ENCODE data around the gene REST.
"Not testable (repeated sequence)": the region's sequence is repeated elsewhere in the genome, so short reads cannot be mapped to it uniquely, and the experiment has no call there.

Gene REST

DNA sequence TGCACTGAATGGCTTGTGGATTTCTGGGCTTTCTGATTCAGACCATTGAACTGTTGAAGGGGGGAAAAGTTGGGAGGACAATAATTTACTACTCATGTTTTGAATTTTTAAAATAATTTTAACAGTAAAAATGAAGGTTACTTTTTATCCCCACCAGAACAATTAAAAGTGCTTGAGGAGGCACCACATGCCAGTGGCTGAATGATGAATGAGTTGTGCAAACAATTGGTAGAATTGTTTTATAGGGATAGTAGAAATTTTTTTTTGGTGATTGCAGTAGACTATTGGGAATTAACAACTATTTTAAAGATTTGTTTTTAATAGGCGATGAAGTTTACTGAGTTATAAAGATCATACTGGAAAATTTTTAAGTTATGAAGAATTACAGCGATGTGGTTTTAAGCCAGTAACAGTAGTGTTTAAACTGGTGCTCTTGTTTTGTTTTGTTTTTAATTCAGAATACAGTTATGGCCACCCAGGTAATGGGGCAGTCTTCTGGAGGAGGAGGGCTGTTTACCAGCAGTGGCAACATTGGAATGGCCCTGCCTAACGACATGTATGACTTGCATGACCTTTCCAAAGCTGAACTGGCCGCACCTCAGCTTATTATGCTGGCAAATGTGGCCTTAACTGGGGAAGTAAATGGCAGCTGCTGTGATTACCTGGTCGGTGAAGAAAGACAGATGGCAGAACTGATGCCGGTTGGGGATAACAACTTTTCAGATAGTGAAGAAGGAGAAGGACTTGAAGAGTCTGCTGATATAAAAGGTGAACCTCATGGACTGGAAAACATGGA, 2.7 kb downstream of the REST start:
- no peak for DNase-seq (ENCODE audit: low spot score)

DNA sequence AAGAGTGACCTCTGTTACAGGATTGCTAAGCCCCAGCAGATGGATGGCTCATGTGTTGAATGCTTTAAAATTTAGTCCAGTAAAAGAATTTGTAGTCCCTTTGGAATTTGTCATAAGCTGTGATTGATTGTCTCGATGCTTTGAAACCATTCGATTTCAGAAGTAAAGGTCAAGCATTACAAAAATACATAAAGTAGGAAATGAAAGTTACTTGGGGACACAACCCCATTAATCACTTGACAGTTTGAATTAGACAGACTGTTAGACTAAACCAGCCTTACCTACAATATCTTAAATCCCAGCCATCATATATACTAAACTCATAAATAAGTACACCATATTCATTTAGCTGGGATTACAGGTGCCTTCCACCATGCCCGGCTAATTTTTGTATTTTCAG, 6.6 kb downstream of the REST start:
- no peak for DNase-seq (ENCODE audit: low spot score)

DNA sequence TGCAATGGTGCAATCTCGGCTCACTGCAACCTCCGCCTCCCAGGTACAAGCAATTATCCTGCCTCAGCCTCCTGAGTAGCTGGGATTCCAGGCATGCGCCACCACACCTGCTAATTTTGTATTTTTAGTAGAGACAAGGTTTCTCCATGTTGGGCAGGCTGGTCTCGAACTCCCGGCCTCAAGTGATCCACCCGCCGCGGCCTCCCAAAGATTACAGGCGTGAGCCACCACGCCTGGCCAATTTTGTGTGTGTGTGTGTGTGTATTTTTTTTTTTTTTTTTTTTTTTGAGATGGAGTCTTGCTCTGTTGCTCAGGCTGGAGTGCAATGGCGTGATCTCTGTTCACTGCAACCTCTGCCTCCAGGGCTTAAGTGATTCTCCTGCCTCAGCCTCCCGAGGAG, 7.3 kb downstream of the REST start:
- not testable (repeated sequence) for DNase-seq (ENCODE audit: low spot score)

DNA sequence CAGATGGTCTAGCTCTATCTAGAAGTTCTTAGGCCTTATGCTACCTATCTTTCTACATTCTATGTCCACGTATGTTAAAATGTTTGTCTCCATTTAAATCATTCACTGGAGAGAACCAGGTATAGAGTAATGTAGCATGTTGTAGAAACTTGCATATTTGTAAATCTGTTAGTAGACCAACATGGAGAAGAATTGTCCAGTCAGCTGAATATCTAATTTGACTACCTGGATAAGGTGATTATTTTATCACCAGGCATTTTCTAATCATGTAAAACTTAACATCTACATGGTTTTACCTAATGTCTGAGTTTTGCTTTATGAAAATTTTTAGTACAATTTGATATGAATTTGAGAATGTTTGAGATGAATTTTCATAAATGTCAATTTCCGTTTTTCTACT, 19.5 kb downstream of the REST start:
- DNase-seq (ENCODE audit: low spot score), result no peak

DNA sequence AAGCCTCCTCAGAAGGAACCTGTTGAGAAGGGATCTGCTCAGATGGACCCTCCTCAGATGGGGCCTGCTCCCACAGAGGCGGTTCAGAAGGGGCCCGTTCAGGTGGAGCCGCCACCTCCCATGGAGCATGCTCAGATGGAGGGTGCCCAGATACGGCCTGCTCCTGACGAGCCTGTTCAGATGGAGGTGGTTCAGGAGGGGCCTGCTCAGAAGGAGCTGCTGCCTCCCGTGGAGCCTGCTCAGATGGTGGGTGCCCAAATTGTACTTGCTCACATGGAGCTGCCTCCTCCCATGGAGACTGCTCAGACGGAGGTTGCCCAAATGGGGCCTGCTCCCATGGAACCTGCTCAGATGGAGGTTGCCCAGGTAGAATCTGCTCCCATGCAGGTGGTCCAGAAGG, 22.9 kb downstream of the REST start:
- DNase-seq (ENCODE audit: low spot score), result no peak

DNA sequence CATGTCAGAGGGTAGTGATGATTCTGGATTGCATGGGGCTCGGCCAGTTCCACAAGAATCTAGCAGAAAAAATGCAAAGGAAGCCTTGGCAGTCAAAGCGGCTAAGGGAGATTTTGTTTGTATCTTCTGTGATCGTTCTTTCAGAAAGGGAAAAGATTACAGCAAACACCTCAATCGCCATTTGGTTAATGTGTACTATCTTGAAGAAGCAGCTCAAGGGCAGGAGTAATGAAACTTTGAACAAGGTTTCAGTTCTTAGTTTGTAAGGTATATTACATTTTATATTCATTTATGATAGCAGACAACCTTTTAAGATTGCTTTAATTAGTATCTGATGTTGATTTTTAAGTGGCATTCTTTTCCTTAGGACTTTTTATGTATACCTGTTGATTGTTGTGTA, 24.2 kb downstream of the REST start:
- DNase-seq (ENCODE audit: low spot score), result no peak

DNA sequence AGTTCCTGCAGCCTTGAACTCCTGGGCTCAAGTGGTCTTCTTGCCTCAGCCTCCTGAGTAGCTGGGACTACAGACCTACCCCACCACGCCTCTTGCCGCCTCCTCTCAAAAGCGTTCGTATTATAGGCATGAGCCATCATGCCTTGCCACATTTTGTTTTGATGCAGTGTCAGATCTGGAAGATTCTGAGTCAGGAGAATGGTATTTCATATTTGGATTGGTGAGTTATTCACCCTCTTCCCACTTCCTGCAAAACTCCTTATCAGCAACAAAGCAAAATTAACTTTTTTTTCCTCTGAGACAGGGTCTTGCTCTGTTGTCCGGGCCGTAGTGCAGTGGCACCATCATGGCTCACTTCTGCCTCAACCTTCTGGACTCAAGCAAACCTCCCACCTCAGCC, 29.6 kb downstream of the REST start:
- peak; percentile 80 for DNase-seq (ENCODE audit: low spot score)

DNA sequence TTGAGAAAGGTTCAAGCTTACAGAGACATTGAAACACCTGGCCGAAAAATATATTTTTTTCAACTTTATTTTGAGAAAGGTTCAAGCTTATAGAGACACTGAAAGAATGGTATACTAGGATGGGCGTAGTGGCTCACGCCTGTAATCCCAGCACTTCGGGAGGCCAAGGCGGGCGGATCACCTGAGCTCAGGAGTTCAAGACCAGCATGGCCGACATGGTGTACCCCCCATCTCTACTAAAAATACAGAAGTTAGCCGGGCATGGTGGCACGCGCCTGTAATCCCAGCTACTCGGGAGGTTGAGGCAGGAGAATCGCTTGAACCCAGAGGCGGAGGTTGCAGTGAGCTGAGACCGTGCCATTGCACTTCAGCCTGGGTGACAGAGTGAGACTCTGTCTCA, 32.1 kb downstream of the REST start:
- DNase-seq (ENCODE audit: low spot score), result not testable (repeated sequence)

DNA sequence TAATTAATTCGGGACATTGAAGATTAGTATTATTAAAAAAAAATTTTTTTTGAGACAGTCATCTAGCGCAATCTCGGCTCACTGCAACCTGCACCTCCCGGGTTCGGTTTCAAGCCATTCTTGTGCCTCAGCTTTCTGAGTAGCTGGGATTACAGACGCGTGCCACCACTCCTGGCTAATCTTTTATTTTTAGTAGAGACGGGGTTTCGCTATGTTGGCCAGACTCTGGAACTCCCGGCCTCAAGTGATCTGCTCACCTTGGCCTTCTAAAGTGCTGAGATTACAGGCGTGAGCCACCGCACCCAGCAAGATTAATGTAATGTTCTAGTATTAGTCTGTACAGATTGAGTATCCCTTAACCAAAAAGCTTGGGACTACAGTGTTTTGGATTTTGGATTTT, 32.7 kb downstream of the REST start:
- DNase-seq (ENCODE audit: low spot score), result no peak

DNA sequence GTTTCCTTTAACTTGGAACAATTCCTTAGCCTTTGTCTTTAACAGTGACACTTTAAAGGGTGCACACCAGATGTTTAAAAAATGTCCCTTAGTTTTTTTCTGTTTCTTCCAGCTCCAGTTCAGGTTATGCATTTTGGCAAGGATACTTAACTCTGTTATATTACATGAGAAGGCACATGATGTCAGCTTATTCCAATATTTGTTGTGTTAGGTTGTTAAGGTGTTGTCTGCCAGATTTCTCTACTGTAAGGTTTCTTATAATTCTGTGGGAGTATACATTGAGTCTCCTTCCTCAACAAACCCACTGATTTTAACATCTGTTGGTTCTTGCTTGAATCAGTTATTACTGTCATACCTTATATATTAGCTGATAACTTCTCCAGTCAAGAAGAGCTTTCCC, 33.3 kb downstream of the REST start:
- no peak for DNase-seq (ENCODE audit: low spot score)

DNA sequence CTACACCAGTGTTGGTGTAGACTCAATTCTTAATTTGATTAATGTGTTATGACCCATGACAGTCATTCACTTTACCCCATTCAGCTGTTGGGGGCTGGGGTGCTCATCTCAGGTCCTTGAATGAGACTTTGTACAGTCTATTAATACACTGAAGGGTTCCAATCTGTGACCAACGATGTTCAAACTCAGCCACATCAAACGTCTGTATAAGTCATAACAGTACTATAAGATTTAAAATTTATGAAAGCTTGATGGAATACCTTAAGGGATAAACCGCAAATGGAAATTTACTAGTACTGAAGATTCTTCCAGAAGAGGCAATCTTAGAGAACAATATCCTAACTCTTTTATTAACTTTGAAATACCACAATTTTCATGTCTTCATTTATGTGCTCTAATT, 33.7 kb downstream of the REST start:
- DNase-seq (ENCODE audit: low spot score), result no peak

DNA sequence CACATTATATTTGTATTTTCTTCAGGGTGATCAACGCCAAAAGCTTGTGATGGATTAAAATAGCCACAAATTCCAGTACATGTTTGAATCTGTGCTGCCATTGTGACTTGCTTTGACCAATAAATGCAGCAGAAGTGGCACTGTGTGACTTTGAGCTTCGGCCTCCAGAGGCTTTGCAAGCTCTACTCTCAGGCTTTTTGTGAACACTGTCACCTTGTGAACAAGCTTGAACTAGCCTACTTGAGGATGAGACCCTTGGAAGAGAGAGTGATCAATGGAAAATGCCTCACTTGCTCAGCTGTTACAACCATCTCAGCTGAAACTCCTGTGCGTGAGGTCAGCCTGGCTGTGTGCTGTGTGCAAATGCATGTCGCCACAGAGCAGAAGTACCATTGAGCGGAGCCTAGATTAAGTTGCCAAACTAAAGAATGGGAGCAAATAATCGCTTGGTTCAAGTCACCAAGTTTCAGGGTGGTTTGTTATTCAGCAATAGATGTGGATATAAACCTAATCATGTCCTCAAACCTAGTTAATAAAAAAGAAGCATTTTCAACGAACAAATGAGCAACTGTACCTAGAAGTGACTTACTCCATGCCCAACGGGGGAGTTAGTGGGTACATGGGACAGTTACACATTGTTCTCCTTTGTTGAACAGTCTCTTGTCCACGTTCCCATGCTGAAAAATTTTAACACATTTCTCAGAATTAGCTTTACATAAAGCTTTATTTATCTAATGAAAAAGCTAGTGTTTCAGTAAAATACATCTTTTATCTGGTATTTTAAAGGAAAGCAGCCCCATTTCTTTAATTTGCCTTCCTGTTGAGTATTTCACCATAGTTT, 46.2 kb downstream of the REST start:
- DNase-seq (ENCODE audit: low spot score), result no peak

DNA sequence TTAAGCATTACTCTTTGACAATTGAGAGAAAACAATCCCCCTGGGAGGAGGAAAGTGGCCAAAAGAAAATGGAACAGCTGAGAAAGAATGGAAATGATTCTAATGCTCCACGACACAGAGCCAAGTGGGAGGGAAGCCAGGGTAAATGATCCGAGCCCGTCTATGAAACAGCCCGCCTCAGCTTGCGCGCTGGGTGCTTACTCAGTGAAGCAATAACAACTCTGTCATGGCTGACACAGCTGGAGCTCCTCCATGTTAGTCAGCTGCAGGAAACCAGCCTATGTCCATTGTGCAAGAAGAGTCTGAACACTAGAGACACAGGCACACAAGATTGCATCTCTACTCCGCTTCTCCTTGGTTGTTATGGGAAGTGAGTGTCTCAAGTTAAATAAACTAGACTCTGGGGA, 50.4 kb downstream of the REST start:
- DNase-seq (ENCODE audit: low spot score), result peak; percentile 92

DNA sequence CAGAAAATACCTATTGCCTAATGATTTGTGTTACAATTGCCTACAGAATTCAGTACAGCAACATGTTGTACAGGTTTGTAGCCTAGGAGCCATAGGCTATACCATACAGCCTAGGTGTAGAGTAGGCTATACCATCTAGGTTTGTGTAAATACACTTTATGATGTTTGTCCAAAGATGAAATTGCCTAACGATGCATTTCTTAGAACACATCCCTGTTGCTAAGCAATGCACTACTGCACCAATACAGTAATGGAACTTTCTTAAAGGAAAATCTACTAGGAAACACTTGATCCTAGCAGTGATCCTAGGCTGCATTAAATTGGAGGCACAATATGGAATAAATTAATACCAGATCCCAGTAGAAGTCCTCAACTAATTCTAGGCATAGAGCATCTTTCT, 51.4 kb downstream of the REST start:
- no peak for DNase-seq (ENCODE audit: low spot score)

DNA sequence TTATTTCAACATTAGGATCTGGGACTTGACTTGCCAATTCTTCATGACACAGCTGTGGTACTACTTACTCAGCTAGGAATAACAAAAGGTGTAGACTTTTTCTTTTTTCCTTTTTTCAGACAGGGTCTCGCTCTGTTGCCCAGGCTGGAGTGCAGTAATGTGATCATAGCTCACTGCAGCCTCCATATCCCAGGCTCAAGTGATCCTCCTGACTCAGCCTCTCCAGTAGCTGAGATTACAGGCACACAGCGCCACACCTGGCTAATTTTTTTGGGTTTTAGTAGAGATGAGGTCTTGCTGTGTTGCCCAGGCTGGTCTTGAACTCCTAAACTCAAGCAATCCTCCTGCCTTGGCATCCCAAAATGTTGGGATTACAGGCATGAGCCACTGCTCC, 53.4 kb downstream of the REST start:
- no peak for DNase-seq (ENCODE audit: low spot score)

DNA sequence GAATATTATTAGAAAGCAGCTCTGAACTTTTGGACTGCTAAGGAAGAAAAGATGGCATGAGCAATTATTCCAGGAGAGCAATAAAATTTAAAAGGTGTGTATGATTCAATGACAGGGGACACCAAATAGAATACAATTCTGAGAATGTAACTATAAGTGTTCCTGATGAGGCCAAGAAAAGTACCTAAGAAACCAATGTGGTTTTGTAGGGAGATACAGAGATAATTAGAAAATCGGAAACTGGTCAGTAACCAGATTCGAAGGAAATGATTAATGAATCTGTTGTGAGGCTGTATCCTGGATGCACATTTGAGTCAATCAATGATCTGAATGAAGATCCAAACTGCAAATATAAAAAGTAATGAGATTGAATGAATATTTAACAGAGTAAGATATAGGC, 63.7 kb downstream of the REST start:
- DNase-seq (ENCODE audit: low spot score), result no peak

DNA sequence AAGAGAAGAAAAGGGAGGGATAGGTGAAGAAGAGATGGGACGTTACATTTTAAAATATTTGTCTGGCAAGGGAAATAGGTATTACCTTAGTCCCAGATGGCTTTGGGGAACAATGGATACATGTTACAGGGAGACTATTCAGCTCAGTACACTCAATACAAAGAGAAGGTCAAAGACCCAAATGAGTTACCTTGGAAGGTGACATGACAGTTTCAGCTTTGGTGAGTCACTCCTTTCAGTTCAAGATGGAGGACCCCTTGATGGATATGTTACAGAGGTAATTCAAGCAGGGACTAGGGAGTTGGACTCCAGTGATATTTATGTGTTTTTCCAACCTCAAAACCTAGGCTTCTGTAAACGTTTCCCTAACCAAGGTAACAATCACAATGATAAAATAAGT, 64.7 kb downstream of the REST start:
- DNase-seq (ENCODE audit: low spot score), result no peak

DNA sequence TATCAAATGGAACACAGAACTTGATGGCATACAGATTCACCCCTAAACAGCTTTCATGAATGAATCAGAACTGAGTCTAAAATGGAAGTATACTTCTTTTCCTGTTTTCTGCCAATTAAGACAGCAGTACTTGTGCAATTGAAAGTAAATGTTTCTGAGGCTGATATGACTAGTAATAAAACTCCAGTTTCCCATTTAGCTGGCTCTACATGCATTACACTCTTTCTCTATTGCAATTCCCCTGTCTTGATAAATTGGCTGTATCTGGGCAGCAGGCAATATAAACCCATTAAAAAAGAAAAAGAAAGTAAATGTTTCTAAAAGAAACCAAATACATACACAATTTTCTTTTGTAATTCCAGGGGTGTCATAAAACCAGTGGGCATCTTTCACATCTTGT, 65.1 kb downstream of the REST start:
- DNase-seq (ENCODE audit: low spot score), result no peak

DNA sequence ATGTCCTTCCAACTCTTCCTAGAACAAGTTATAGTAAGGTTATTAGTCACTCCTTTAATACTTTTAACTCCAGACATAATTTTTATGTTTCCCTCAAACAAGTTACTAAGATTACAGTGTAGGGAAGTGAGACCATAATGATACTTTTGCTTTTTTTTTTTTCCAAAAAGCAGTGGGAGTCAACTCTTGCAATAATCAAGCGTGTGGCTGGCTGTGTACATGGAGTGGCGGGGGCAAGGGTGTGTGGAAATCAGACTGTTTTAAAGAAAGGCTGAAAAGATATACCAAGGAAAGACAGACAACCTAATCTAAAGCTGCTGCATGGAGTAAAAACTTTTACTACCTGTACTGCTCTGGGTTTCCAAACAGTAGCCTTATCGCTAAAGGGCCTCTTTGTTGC, 65.6 kb downstream of the REST start:
- no peak for DNase-seq (ENCODE audit: low spot score)

DNA sequence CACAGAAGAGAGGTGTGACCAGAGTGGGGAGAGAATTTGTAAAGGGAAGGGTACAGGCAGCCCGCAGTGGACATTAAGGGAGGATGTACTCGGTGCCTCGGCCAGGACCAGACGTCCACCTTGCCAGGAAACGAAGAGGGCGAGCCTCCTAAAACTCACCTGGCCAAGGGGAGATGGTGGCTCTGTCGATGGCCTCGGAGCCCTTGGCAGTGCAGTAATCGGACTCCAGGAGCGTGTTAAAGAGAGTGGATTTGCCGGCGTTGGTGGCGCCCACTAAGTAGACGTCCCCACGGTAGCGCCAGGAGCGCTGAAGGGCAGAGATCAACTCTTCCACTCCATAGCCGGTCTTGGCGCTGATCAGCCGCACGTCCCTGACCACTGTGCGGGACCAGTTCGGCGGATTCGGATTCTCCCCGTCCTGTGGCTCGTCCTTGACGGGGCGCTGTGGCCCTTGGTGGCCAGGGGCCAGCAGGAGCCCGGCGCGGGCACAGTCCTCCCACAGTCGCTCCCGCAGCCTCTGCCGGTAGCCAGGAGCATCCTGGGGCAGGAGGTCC, 68.7 kb downstream of the REST start:
- peak; percentile 31 for DNase-seq (ENCODE audit: low spot score)

DNA sequence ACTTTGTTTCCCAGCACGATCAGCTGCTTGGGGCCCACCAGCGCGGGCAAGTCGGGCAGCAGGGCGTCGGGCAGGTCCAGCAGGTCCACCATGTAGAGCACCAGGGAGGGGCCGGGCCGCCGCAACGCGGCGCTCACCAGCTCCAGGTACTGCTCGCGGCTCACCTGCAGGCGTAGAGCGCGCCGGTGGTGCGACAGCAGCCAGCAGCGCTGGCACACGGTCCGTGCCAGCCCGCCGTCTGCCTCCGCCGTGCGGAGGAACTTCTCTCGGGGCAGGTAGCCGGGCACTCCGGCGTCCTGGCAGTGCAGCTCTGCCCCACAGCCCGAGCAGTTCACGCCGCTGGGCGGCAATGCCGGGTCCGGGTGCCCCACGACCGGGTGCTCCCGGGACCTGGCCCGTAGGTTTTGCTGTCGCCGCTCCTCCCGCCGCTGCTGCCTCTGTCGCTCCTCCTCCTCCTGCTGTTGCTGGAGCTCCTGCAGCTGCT, 69.2 kb downstream of the REST start:
- peak; percentile 56 for DNase-seq (ENCODE audit: low spot score)

DNA sequence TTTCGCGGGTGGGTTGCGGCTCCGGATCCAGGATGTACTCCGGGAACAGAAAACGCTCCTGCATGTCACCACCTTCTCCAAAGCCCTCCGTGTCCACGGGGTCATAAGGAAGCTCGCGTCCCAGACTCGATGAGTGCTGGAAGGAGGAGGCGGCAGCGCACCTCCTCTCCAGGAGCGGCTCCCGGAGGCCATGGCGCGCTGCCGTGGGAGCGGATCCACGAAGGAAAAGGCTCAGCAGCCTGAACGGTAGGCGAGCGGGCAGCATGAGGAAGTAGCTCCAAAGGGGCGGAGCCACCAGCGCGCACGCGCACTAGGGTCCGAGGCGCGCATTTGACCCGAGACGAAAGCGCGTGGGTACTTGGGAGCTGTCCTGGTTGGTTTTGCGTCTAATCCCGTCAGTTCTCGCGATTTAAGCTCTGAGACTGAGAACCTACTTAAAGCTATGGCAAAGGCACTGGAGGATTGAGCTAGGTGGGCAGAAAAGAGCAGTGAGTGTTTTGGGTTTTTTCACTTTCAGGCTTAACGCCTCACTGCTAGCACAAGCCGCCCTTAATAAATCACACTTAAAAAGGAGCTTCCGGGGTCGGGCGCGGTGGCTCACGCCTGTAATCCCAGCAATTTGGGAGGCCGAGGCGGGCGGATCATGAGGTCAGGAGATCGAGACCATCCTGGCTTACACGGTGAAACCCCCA, 69.8 kb downstream of the REST start, which contains the start of gene NOA1:
TSS of gene NOA1 (minus strand) at position 286 of the 692 bp plus-strand sequence. CDS start at position 265, 21 bp downstream.
- DNase-seq (ENCODE audit: low spot score), result peak; percentile 97

Measured in GM03348 (cell line).